SK-N-SH (cell line): Measurements from ENCODE around the gene MSN. TPM values are rescaled to one million over a fixed set of nuclear protein-coding genes. Genes with fewer than 3 reads are reported as not detected.

Source experiments
- CTCF ChIA-PET: fragments of 300-600, 350-600 bp; formaldehyde crosslinking; extraction: SDS; loops from one replicate; lab custom pipeline; 2021; lab: Yijun Ruan, JAX
- POLR2A ChIA-PET: fragments of 350-600 bp; sonication (Branson Sonifier 250); formaldehyde crosslinking; extraction: SDS; loops from one replicate; lab custom pipeline; 2020; ENCODE audit warnings: antibody characterized with exemption, inconsistent platforms; lab: Yijun Ruan, JAX
- DNase-seq: peaks from one replicate; pipeline ENCODE4 v3.0.0; 2012
- H2AFZ ChIP-seq: fragments of 200-600 bp; sonication (generic); 2 replicates; pipeline ENCODE4 v1.8.1; 2016; ENCODE audit warnings: antibody characterized with exemption, mild to moderate bottlenecking, low read depth
- H3F3A ChIP-seq: fragments of 200-600 bp; sonication (generic); replicated peaks from 2 replicates; pipeline ENCODE3; 2016; ENCODE audit warnings: antibody characterized with exemption, mild to moderate bottlenecking; ENCODE audit not compliant: insufficient read depth
- H3K27ac ChIP-seq, 2 experiments: fragments of 200-500 bp in 1 of 2; fragments of 200-600 bp in 1 of 2; sonication (Bioruptor generic) in 1 of 2; sonication (generic), shearing (Covaris generic) in 1 of 2; 2 replicates each; pipeline versions ENCODE4 v1.5.1 to v1.6.1; 2014 to 2016; ENCODE audit warnings: low read depth in 2 of 2, inconsistent platforms in 1 of 2, low read length in 1 of 2, mild to moderate bottlenecking in 1 of 2, mixed read lengths in 1 of 2
- H3K27me3 ChIP-seq: fragments of 200-600 bp; sonication (generic), shearing (Covaris generic); 2 replicates; pipeline ENCODE4 v1.6.1; 2016; ENCODE audit warnings: mixed run types; ENCODE audit not compliant: insufficient read depth
- H3K36me3 ChIP-seq, 2 experiments: fragments of 200-500 bp in 1 of 2; fragments of 200-600 bp in 1 of 2; sonication (Bioruptor generic) in 1 of 2; sonication (generic) in 1 of 2; replicated peaks in 1 of 2; 2 replicates each; pipeline versions ENCODE3 to v1.5.1; 2014 to 2016; ENCODE audit warnings: low read length in 1 of 2, mild to moderate bottlenecking in 1 of 2; ENCODE audit not compliant: insufficient read depth in 2 of 2, control insufficient read depth in 1 of 2
- H3K4me1 ChIP-seq, 2 experiments: fragments of 200-500 bp in 1 of 2; fragments of 200-600 bp in 1 of 2; sonication (Bioruptor generic) in 1 of 2; sonication (generic), shearing (Covaris generic) in 1 of 2; 2 replicates each; pipeline versions ENCODE4 v1.5.1 to v1.6.1; 2014 to 2016; ENCODE audit warnings: low read depth in 1 of 2, low read length in 1 of 2, mixed run types in 1 of 2; ENCODE audit not compliant: insufficient read depth in 2 of 2, control insufficient read depth in 1 of 2
- H3K4me2 ChIP-seq: fragments of 200-600 bp; sonication (generic), shearing (Covaris generic); 2 replicates; pipeline ENCODE4 v1.6.1; 2017; ENCODE audit warnings: mixed run types
- H3K4me3 ChIP-seq, 2 experiments: fragments of 200-500 bp in 1 of 2; fragments of 200-600 bp in 1 of 2; sonication (Bioruptor generic) in 1 of 2; sonication (generic), shearing (Covaris generic) in 1 of 2; 2 replicates each; pipeline versions ENCODE4 v1.5.1 to v1.8.1; 2014 to 2016; ENCODE audit warnings: low read depth in 2 of 2, inconsistent platforms in 1 of 2, low read length in 1 of 2, mild to moderate bottlenecking in 1 of 2, mixed read lengths in 1 of 2, moderate library complexity in 1 of 2
- H3K79me2 ChIP-seq: fragments of 200-600 bp; sonication (generic); 2 replicates; pipeline ENCODE4 v1.8.1; 2017; ENCODE audit warnings: mild to moderate bottlenecking; ENCODE audit not compliant: insufficient read depth
- H3K9ac ChIP-seq: fragments of 200-600 bp; sonication (generic); 2 replicates; pipeline ENCODE4 v1.6.1; 2017; ENCODE audit warnings: mixed run types
- H3K9me2 ChIP-seq: fragments of 200-600 bp; sonication (generic); 2 replicates; pipeline ENCODE4 v1.6.1; 2017; ENCODE audit warnings: mixed run types
- H3K9me3 ChIP-seq: fragments of 200-600 bp; sonication (generic); 2 replicates; pipeline ENCODE4 v1.6.1; 2017; ENCODE audit warnings: mixed run types, mild to moderate bottlenecking, moderate library complexity
- H4K20me1 ChIP-seq: fragments of 200-600 bp; sonication (generic); 2 replicates; pipeline ENCODE4 v1.6.1; 2017; ENCODE audit warnings: mild to moderate bottlenecking, mixed run types; ENCODE audit not compliant: insufficient read depth
- CHD2 ChIP-seq: fragments of 150-350 bp; IDR thresholded peaks from 2 replicates; pipeline ENCODE4 v1.6.1; 2018; ENCODE audit warnings: low read length; ENCODE audit not compliant: partially characterized antibody
- EP300 ChIP-seq, 2 experiments: IDR thresholded peaks; 2 replicates each; pipeline versions ENCODE4 v1.4.0 to v1.6.1; 2012; ENCODE audit warnings: borderline replicate concordance in 1 of 2, low read depth in 1 of 2, low read length in 1 of 2
- FOXM1 ChIP-seq: IDR thresholded peaks from 2 replicates; pipeline ENCODE4 v1.4.0; 2012; ENCODE audit warnings: low read depth, mild to moderate bottlenecking
- GABPA ChIP-seq: IDR thresholded peaks from 2 replicates; pipeline ENCODE4 v1.4.0; 2012; ENCODE audit warnings: low read depth, mild to moderate bottlenecking
- JUND ChIP-seq: IDR thresholded peaks from 2 replicates; pipeline ENCODE4 v1.4.0; 2012
- MEF2A ChIP-seq: IDR thresholded peaks from 2 replicates; pipeline ENCODE4 v1.4.0; 2012; ENCODE audit warnings: low read depth, borderline replicate concordance
- MXI1 ChIP-seq: IDR thresholded peaks from 2 replicates; pipeline ENCODE4 v1.6.1; 2012; ENCODE audit warnings: mild to moderate bottlenecking, low read depth, low read length, improper control_type of control experiment
- NFIC ChIP-seq: IDR thresholded peaks from 2 replicates; pipeline ENCODE4 v1.4.0; 2012; ENCODE audit warnings: borderline replicate concordance
- NRF1 ChIP-seq: IDR thresholded peaks from 2 replicates; pipeline ENCODE4 v1.6.1; 2012; ENCODE audit warnings: low read depth, mild to moderate bottlenecking, low read length
- RAD21 ChIP-seq: IDR thresholded peaks from 2 replicates; pipeline ENCODE4 v1.6.1; 2012; ENCODE audit warnings: mild to moderate bottlenecking, low read length
- RCOR1 ChIP-seq: fragments of 150-350 bp; IDR thresholded peaks from 2 replicates; pipeline ENCODE4 v1.6.1; 2017; ENCODE audit warnings: antibody characterized with exemption, low read length
- RFX5 ChIP-seq: IDR thresholded peaks from 2 replicates; pipeline ENCODE4 v1.6.1; 2012; ENCODE audit warnings: mild to moderate bottlenecking, improper control_type of control experiment, low read length
- RXRA ChIP-seq: IDR thresholded peaks from 2 replicates; pipeline ENCODE4 v1.4.0; 2012; ENCODE audit warnings: low read depth, mild to moderate bottlenecking, borderline replicate concordance
- SIN3A ChIP-seq: IDR thresholded peaks from 2 replicates; pipeline ENCODE4 v1.6.1; 2012; ENCODE audit warnings: low read depth, mild to moderate bottlenecking, low read length, moderate library complexity, borderline replicate concordance
- SMC3 ChIP-seq: IDR thresholded peaks from 2 replicates; pipeline ENCODE4 v1.6.1; 2012; ENCODE audit warnings: low read depth, low read length, improper control_type of control experiment
- TCF12 ChIP-seq: IDR thresholded peaks from 2 replicates; pipeline ENCODE4 v1.4.0; 2012
- WGBS: methylation state at CpG from one replicate; pipeline ENCODE4 v1.1.6; 2017; ENCODE audit warnings: low lambda C conversion rate; 5-methylcytosine and 5-hydroxymethylcytosine counted together
- polyA plus RNA-seq, 3 experiments: library from polyadenylated mRNA; depleted of rRNA; stranded (reverse); fragments of >200 nt; gene quantifications; 2 replicates each; pipeline ENCODE4 v1.2.3, GENCODE V29; 2012
- TF ChIP-seq, protein P1 (sequence below): IDR thresholded peaks from 2 replicates; pipeline ENCODE4; 2012
- TF ChIP-seq, protein P2 (sequence below): fragments of 150-350 bp; IDR thresholded peaks from 2 replicates; pipeline ENCODE4 v1.6.1; 2016; ENCODE audit warnings: mild to moderate bottlenecking, low read depth, low read length
- TF ChIP-seq, protein P3 (sequence below): IDR thresholded peaks from 2 replicates; pipeline ENCODE4 v1.4.0; 2012; ENCODE audit warnings: low read depth
- TF ChIP-seq, protein P4 (sequence below): fragments of 200-600 bp; sonication (generic); IDR thresholded peaks from 2 replicates; pipeline ENCODE4 v1.6.1; 2017; ENCODE audit warnings: antibody characterized with exemption, mild to moderate bottlenecking, moderate library complexity

The MSN gene
- polyA plus RNA-seq, 1 of the 3 experiments (the other 2 are of a cell fraction): 189 TPM

DNA sequence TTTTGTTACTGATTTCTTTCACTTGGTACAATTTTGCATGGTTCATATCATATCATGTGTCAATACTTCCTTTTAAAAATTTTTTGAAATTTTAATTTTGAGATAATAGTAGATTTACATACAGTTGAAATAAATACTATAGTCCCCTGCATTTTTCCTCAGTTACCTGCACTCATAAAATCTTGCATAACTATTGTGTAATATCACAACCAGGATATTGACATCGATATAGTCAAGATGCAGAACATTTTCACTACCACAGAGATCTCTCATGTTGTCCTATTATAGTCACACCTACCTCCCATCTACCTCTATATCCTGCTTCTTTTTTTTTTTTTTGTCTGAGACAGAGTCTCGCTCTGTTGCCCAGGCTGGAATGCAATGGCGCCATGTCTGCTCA, 36.7 kb upstream of the MSN start:
- H3F3A ChIP-seq: no peaks in the 10 kb centered on the region
- H3K27ac ChIP-seq: no peak overlapping the region
- no peaks in the 10 kb centered on the region for H4K20me1 ChIP-seq
- POLR2A ChIA-PET: no interaction called here
- no peaks in the 10 kb centered on the region for H3K9me2 ChIP-seq
- H3K36me3 ChIP-seq: no peaks in the 10 kb centered on the region
- no peak overlapping the region for H3K4me3 ChIP-seq
- H3K79me2 ChIP-seq: no peaks in the 10 kb centered on the region
- H2AFZ ChIP-seq: no peak overlapping the region
- TF ChIP-seq RCOR1: no peak
- no peak for TF ChIP-seq RAD21
- no peak for TF ChIP-seq CHD2
- no peak for TF ChIP-seq MXI1
- TF ChIP-seq TCF12: no peak
- no peak for TF ChIP-seq FOXM1
- TF ChIP-seq NFIC: no peak
- TF ChIP-seq, protein P1, sequence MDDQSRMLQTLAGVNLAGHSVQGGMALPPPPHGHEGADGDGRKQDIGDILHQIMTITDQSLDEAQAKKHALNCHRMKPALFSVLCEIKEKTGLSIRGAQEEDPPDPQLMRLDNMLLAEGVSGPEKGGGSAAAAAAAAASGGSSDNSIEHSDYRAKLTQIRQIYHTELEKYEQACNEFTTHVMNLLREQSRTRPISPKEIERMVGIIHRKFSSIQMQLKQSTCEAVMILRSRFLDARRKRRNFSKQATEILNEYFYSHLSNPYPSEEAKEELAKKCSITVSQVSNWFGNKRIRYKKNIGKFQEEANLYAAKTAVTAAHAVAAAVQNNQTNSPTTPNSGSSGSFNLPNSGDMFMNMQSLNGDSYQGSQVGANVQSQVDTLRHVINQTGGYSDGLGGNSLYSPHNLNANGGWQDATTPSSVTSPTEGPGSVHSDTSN: no peak
- no peak for TF ChIP-seq EP300 (IDR thresholded peaks at IDR 0.05; ENCODE audit: borderline replicate concordance in 1 of 2, low read depth in 1 of 2, low read length in 1 of 2)
- TF ChIP-seq RXRA: no peak
- no peak for TF ChIP-seq MEF2A
- TF ChIP-seq, protein P2, sequence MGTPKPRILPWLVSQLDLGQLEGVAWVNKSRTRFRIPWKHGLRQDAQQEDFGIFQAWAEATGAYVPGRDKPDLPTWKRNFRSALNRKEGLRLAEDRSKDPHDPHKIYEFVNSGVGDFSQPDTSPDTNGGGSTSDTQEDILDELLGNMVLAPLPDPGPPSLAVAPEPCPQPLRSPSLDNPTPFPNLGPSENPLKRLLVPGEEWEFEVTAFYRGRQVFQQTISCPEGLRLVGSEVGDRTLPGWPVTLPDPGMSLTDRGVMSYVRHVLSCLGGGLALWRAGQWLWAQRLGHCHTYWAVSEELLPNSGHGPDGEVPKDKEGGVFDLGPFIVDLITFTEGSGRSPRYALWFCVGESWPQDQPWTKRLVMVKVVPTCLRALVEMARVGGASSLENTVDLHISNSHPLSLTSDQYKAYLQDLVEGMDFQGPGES: no peak
- no peak for TF ChIP-seq GABPA
- TF ChIP-seq JUND: no peak
- TF ChIP-seq RFX5: no peak
- TF ChIP-seq NRF1: no peak
- no peak for TF ChIP-seq SIN3A
- no peak for TF ChIP-seq SMC3
- TF ChIP-seq, protein P3, sequence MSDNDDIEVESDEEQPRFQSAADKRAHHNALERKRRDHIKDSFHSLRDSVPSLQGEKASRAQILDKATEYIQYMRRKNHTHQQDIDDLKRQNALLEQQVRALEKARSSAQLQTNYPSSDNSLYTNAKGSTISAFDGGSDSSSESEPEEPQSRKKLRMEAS: no peak
- TF ChIP-seq, protein P4, sequence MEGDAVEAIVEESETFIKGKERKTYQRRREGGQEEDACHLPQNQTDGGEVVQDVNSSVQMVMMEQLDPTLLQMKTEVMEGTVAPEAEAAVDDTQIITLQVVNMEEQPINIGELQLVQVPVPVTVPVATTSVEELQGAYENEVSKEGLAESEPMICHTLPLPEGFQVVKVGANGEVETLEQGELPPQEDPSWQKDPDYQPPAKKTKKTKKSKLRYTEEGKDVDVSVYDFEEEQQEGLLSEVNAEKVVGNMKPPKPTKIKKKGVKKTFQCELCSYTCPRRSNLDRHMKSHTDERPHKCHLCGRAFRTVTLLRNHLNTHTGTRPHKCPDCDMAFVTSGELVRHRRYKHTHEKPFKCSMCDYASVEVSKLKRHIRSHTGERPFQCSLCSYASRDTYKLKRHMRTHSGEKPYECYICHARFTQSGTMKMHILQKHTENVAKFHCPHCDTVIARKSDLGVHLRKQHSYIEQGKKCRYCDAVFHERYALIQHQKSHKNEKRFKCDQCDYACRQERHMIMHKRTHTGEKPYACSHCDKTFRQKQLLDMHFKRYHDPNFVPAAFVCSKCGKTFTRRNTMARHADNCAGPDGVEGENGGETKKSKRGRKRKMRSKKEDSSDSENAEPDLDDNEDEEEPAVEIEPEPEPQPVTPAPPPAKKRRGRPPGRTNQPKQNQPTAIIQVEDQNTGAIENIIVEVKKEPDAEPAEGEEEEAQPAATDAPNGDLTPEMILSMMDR: no peak
- TF ChIP-seq, all 33 proteins: peak for 0
- Histone ChIP-seq H3K4me1 (no peaks in the 10 kb centered on the region), H3K4me2 (no peak overlapping the region), H3K27me3 (no peaks in the 10 kb centered on the region), H3K9ac (no peak overlapping the region), H3K9me3 (no peaks in the 10 kb centered on the region)
- no peak for DNase-seq
- WGBS: 31% methylated on average over 3 of the region's 3 CpGs
- CTCF ChIA-PET: no interaction called here
